Measurements from ENCODE around the gene DNAJC15. TPM values are rescaled to one million over a fixed set of nuclear protein-coding genes. Genes with fewer than 3 reads are reported as not detected.

DNAJC15 gene
- polyA plus RNA-seq, 1 donor (not counting 4 experiments of a cell fraction or from before 2014, with no cell fraction given) = 38.5 TPM

GRCh38 chr13:43118521-43118920, 95.1 kb downstream of the DNAJC15 start:
- Histone ChIP-seq H3K4me2 (ENCODE audit: control insufficient read depth, extremely low read depth, insufficient read depth, low read depth, low read length) (no peak overlapping the region), H3K27me3 (ENCODE audit: control insufficient read depth, extremely low read depth, insufficient read depth, low read length) (no peaks in the 10 kb centered on the region), H4K20me1 (ENCODE audit: control insufficient read depth, extremely low read depth, insufficient read depth, low read length) (no peaks in the 10 kb centered on the region), H3K79me2 (ENCODE audit: control insufficient read depth, insufficient read depth, low read length) (no peaks in the 10 kb centered on the region), H3K4me1 (ENCODE audit: control insufficient read depth, extremely low read depth, insufficient read depth, low read length) (no peaks in the 10 kb centered on the region), H2AFZ (ENCODE audit: control insufficient read depth, low read length) (no peak overlapping the region), H3K9me1 (ENCODE audit: control insufficient read depth, extremely low read depth, insufficient read depth, low read length) (no peaks in the 10 kb centered on the region), H3K36me3 (ENCODE audit: control insufficient read depth in 2 of 2, extremely low read depth in 1 of 2, insufficient read depth in 2 of 2, low read length in 2 of 2) (no peaks in the 10 kb centered on the region), H3K27ac (ENCODE audit: control insufficient read depth, insufficient read depth, low read length) (no peak overlapping the region), H3K4me3 (ENCODE audit: control insufficient read depth in 2 of 3, extremely low read depth in 1 of 3, insufficient read depth in 2 of 3, low read depth in 1 of 3, low read length in 3 of 3) (no peak overlapping the region), H3K9me3 (ENCODE audit: control insufficient read depth, low read depth, low read length) (no peaks in the 10 kb centered on the region), H3K9ac (ENCODE audit: control insufficient read depth, extremely low read depth, insufficient read depth, low read length) (no peak overlapping the region)
- DNase-seq (ENCODE audit: low read depth, low spot score) (no peak), FAIRE-seq (no peak)
- dilution Hi-C loops (cut with MboI; ENCODE audit: extremely low pct_ligation_motif_present, low sequenced_read_pairs) = no loop called here
- TF ChIP-seq EZH2 (IDR thresholded peaks at IDR 0.05; ENCODE audit: low read length) (no peak), CTCF (optimal IDR thresholded peaks at IDR 0.05 in 1 of 3, IDR thresholded peaks at IDR 0.05 in 1 of 3, conservative IDR thresholded peaks at IDR 0.05 in 1 of 3; ENCODE audit: extremely low read depth in 1 of 3, insufficient read depth in 2 of 3, low read length in 3 of 3) (no peak)

- Histone ChIP-seq H3K9me1 (ENCODE audit: control insufficient read depth, extremely low read depth, insufficient read depth, low read length) (no peaks in the 10 kb centered on the region), H3K4me1 (ENCODE audit: control insufficient read depth, extremely low read depth, insufficient read depth, low read length) (no peaks in the 10 kb centered on the region), H3K36me3 (ENCODE audit: control insufficient read depth in 2 of 2, extremely low read depth in 1 of 2, insufficient read depth in 2 of 2, low read length in 2 of 2) (no peaks in the 10 kb centered on the region), H3K4me2 (ENCODE audit: control insufficient read depth, extremely low read depth, insufficient read depth, low read depth, low read length) (no peak overlapping the region), H3K9ac (ENCODE audit: control insufficient read depth, extremely low read depth, insufficient read depth, low read length) (no peak overlapping the region), H3K9me3 (ENCODE audit: control insufficient read depth, low read depth, low read length) (no peaks in the 10 kb centered on the region), H3K27me3 (ENCODE audit: control insufficient read depth, extremely low read depth, insufficient read depth, low read length) (no peaks in the 10 kb centered on the region), H3K4me3 (ENCODE audit: control insufficient read depth in 2 of 3, extremely low read depth in 1 of 3, insufficient read depth in 2 of 3, low read depth in 1 of 3, low read length in 3 of 3) (no peak overlapping the region), H3K27ac (ENCODE audit: control insufficient read depth, insufficient read depth, low read length) (no peak overlapping the region), H2AFZ (ENCODE audit: control insufficient read depth, low read length) (no peak overlapping the region), H3K79me2 (ENCODE audit: control insufficient read depth, insufficient read depth, low read length) (no peaks in the 10 kb centered on the region), H4K20me1 (ENCODE audit: control insufficient read depth, extremely low read depth, insufficient read depth, low read length) (no peaks in the 10 kb centered on the region)
- FAIRE-seq (no peak), DNase-seq (ENCODE audit: low read depth, low spot score) (no peak)
- no peak for TF ChIP-seq EZH2 (IDR thresholded peaks at IDR 0.05; ENCODE audit: low read length)
- TF ChIP-seq CTCF (optimal IDR thresholded peaks at IDR 0.05 in 1 of 3, IDR thresholded peaks at IDR 0.05 in 1 of 3, conservative IDR thresholded peaks at IDR 0.05 in 1 of 3; ENCODE audit: extremely low read depth in 1 of 3, insufficient read depth in 2 of 3, low read length in 3 of 3) = no peak
- dilution Hi-C loops (cut with MboI; ENCODE audit: extremely low pct_ligation_motif_present, low sequenced_read_pairs) = no loop called here
Observed at GRCh38 chr13:43119206-43119605, 95.8 kb downstream of the DNAJC15 start.

Measured in keratinocyte (primary cell).